Measurements from ENCODE around the gene HHATL.
A peak's percentile ranks its signal among the peaks of the same experiment; 100 is the strongest.

HHATL gene

DNA sequence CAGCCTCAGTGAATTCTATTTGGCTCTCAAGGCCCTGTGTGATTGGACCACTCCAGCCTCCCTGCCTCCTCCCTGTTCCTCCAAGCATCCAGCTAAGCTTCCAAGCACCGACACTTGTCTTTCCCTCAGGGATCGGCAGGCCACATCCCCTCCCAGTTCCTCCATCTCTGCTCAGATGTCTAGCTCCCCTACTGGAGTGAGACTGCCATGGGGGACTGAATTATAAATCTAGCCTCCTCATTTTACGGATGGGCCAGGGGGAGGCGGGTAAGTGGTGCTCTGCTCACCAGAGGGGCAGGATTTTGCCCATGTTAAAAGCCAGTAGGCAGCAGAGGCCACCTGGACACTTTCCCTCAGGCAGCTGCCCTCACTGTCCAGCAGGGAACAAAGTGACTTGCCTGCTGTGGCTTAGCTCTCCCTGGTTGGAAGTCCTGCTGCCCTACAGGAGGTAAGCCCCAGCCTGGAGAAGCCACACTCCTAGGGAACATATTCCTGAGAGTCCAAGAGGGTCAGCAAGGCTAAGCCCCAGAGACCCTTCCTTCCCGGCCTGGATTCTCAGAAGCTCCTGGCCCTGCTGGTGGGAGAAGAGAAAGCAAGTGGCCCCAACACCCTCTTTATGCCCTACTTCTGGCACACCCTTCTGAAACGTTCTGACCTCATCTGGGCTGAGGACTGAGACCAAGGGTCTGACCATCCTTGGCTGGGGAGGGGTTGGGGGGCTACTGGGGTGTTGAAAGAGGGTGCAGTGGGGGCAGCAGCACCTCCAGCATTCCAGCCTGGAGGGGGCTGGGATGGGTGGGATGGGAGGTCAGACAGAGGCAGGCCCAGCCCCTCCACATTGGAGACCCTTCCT, 9.1 kb upstream of the HHATL start:
- no peak for DNase-seq

DNA sequence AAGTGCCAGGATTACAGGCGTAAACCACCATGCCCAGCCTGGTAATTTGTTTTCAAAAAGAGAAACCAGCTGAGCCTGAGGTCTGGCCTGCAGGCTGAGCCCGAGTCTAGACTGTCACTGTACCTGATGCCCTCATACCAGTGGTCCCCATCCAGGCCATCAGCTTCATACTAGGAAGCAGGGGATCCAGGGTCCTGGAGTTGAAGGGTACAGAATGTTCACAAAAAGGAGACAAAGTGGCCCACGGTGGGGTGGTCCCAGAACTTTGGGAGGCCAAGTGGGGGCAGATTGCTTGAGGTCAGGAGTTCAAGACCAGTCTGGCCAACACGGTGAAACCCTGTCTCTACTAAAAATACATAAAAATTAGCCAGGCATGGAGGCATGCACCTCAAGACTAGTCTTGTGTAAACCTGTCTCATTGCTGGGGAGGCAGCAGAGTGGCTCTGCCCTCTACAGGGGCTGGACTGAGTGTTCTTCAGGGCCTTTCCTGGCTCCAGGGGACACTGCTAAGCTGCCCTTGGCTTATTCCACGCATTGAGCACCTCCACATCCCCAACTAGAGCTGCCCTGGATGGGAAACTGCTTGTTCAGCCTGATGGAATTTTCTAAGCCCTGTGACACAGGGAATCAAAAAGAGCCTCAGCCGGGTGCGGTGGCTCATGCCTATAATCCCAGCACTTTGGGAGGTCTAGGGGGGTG, 7.9 kb upstream of the HHATL start:
- DNase-seq, result no peak

DNA sequence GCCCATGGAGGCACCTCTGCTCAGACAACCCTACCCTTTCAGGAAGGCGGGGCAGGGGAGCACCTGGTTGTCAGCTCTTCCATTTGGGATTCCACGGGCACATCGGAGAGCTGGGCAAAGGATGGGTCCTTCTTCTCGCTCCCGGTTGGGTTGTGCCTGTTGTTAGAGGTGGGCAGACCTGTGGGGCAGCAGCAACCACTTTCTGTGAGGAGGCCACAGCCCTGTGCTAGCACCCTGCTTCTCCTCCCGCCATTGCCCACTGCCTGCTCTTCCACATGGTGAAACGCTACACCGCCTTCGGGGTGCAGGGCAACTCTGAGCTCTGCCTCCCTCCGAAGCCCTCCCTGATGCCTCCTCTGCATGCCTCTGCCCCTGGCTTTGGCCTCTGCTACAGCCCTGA, 7.0 kb upstream of the HHATL start:
- no peak for DNase-seq

DNA sequence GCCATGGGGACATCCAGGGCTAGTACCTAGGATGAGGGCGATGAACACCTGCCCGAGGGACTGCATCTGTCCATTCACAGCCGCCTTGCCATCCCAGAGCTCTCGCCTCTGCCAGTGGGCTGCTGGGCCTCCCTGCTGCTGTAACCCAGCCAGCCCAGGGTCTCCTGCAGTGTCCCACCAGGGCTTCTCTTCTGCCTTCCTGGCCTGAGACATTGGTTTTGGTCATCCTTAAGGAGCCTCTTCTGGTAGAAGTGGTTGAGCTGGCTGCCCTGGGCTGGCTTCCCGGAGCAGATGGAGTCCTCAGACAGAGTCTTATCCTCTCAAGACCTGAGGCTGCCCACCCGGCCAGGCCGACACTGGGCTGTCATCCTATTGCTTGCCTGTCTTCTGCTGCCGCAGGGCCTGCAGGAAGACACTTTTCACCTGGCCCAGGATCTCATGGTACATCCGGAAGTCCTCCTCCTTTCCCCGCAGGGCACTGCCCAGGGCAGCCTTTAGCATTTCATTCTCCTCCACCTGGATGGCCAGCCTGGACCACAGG, 6.1 kb upstream of the HHATL start:
- DNase-seq, result no peak

DNA sequence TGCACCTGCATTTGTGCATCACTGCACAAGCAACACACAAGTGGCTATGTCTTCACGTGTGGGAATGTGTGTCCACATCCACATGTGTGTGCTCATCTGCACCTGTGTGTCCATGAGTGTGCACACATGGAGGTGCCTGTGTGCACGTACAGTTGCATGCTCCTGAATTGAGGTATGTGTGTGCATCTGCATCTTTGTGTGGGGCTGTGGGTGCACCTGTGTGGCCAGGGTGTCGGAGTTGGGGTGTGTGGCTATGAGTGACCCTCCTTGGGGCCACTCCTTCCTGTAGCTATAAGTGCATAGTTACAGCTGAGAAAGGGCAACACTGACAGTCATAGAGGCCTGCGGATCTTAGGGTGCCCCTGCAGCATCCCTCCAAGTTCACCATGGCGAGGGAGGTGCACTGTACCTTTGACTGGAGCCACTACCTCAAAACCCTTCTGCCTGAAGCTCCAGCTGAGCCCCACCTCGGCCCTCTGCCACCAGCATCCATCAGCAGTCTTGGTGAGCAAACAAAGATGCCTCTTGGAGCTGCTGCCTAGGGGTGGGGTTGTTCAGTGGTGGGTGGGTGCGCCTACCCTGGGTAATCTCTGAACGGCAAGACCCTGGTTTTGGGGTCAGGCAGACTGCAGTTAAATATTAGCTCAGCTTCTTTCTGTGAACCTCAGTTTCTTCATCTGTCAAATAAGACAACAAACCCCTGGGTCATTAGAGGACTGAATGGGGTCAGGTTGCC, 5.2 kb upstream of the HHATL start:
- DNase-seq, result no peak

DNA sequence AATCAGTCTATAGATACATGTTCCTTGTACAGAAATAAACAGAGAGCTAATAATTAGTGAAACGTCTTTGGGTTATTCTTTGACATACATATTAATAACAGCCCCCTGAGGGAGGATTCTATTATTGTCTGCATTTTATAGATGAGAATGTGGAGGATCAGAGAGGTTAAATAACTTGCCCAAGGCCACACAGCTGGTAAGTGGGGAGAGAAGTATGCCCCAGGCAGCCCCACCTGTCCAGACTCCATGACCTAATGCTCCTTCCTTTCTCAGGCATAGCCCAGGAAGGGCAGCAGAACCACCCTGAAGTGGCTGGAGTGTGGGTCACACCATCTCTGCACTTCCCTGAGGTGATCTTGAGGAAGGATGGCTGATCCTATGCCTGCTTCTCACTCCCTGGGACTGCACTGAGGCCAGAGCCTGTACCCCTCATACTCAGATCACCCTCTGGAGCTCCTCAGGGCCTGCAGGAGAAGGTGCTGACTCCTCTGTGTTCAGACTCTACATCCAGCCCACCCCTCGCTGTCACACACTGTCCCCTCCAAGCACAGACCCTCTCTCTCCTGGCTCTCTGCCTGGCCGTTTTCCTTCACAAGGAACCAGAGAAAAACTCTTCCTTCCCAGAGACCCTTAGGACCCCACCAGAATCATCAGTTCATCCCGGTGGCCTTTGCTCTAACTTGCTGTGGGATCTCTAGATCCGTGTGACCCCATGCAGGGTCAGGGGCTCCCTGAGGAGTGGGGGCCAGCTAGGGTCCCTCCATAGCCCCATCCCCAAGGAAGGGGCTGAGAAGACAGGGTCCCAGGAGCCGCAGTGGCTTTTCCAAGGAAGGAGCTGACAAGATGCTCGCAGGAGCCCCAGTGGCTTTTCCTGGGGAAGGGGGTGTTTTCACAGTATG, 4.4 kb upstream of the HHATL start:
- DNase-seq, result no peak

DNA sequence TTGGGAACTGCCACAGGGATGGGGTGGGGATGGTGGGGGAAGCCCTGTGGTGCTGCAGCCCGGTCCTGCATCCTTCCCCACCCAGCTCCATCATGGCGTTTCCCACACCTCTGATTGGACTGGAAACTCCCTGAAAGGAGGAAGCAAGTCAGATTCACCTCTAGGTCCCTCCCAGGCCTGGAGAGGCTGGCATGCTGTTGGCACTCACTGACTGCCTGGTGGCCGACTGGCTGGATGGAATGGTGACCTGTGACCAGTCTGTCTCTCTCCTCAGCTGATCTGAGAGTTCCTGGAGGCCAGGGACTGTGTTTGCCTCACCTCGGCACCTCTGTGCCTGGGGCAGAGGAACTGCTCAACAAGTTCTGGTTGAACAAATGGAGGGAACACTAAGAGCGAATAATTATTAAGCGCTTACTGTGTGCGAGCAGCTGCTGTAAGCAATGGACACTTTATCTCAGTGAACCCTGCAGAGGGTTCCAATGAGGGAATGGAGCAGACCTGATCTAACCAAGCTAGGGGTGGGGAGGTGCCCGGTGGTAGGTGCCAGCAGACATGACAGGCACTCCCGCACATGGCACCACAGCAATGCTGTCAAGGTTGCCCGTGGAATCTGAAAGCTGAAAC, 3.5 kb upstream of the HHATL start:
- DNase-seq, result no peak

DNA sequence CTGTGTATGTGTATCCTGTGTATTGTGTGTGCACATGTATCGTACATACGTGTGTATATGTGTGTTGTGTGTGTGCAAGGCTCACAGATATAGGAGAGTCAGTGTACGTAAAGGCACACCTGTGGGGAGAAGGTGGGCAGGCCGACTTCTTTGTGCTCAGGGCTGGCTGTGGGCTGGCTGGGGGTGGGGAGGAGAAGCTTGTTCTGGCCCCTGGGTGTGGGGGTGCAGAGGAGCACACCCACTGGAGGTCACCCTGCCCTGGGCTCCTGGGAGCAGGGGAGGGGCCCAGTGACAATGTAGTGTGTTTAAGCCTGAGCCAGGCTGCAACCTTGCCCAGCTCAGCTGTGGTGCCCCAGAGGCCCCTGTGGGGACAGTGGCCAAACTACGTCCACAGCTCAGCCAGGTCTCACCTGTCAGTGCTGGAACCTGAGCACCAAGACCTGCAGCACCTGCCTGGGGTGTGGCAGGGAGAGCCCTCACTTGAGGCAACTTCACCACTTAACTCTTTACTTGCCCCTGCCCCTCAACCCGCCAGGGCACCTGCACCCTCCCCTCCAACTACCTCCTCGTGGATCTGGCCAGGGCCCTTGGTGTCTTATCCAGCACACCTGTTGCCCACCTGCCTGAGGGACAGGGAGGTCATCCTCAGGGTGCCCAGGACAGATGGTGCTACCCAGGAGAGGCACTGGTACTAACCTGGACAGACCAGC, 2.6 kb upstream of the HHATL start:
- no peak for DNase-seq

DNA sequence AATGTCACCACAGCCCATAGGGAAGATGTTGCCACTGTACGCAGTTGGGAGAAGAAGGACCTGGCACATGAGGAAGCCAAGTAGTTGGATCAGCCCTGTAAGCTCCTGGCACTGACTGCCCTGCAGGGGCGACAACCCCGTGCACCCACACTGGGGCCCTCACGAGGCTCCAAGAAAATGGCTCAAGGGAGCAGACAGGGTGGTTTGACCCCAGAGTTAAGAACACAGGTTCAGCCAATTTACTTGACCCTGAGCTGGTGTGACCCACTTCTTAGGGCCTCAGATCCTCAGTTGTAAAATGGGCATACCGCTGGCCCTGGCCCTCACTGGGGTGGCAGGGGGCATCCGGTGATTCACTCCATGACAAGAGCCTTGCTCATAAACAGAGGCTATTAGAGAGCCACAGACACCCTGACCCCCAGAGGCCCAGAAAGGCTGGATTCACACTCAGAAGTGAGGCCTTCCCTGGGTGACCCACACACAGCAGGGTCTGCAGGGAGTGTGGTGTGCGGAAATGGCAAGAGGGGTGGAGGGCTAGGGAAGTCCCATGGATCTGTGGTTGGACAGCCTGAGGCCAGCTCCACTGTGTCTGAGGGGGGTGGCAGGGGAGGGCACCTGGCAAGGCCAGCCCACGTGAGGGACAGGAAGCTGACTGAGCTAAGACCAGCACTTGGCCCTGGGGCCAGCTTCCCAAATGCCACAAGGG, 1.7 kb upstream of the HHATL start:
- DNase-seq, result no peak

DNA sequence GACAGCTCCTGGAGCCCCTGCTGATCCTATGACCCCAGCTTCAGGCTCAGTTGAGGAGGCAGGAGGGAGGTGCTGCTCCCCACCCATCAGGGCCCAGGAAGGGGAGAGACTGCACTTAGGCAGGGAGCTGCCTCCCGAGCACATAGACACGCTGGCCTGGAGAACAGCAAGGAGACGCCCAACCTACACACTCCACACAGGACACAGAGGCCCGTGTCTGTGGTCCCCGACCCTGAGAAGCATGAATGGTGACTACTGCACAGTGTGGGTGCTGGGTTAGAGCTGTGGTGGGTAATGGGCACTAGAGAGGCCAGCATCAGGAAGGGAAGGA, 1.1 kb upstream of the HHATL start:
- no peak for DNase-seq

DNA sequence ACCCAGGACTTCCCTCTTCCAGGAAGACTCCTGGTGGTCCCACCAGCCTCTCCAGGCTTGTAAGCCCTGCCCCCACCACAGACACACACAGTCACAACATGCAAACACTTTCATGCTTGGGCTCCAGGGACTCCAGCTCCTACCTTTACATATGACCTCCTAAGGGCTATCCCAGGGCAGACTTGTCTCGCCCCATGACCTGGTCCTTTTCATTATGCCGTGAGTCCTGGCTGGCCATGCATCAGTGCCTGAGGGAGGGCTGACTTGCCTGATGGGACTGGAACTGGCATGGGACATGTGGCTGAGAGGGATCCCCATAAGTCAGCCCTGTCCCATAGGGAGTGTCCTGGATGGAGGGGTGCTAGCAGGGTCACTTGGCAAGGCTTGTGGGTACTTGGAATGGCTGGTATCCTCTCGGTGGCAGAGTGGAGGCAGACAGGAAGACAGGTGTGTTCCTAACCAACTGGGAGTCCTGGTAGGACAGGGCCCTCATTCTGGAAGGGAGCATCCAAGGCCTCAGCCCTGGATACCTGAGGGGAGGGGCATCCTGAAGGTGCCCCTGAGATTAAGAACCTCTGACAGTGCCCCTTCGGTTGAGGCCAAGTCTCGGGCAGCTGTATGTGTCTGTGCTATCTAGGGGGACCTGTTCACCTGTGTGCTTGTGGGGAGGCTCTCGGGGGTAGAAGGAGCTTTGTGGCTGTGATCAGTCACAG, 540 bp upstream of the HHATL start:
- no peak for DNase-seq

DNA sequence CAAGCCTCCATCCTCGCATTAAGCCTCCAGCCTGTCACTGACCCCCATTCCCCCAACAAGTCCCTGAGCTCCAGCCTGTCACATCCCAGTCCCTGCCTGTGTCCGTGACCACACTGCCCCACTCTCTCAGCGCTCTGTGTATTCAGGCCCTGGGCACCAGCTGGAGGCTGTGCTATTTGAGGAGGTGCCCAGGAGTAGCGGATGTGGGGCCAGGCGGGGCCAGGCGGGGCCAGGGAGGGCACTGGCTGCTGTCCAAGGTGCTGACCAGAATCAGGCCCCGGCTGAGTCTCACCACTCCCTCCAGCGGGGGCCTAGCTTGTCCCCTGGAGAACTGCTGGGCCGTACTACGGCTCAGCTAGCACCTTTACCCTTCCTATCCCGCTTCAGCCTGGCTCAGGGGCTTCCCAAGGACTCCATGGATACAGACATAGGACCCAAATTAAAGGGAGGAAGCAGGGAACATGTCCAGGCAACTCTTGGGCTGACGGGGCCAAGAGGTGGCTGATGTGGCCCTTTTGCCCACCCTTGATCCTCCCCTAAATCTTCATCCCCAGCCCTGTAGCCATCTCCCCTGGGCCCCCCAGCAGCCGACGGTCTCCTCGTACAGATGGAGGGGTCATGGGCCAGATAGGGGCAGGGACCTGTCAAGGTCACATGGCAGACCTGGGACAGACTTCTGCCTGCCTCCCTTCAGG, 1.1 kb downstream of the HHATL start:
- DNase-seq, result peak; percentile 26 to 67 (median 37)

DNA sequence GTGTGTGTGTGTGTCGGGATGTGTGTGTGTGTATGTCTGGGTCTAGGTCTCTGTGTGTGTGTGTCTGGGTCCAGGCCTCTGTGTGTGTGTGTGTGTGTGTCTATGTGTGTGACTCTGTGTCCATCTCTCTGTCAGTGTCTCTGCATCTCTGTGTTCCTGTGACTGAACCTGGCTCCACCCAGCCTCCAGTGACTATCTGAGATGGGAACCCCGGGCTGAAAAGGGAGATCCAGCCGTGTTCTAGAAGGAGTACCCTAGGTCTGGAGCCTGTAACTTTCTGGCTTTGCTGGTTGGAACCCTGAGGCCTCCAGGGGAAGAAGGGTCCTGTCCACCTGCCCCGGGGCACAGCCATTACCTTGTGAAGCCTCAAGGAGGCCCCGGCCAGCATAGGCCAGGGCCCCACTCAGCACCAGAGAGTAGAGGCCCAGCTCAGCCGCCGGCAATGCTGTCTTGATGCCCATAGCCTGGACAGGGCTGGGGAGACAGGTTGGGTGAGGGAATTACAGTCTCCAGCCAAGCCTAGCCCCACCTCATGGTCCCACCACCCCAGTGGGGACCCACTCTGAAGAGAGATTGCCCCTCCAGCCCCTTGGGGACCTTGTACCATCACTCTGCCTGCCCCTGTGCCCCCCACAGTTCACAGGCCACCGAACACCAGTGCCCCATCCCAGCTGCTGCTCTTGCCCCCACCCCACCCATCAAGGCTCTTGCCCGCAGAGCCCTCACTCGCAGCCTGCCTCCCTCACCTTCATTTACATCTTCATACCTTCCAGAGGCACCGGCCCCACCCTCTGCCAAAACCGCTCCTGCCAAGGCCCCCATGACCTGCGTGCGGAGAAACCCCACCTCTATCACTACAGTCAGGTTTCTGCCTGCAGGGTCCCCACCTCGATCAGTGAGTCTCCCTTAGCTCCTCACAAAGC, 2.0 kb downstream of the HHATL start:
- no peak for DNase-seq

DNA sequence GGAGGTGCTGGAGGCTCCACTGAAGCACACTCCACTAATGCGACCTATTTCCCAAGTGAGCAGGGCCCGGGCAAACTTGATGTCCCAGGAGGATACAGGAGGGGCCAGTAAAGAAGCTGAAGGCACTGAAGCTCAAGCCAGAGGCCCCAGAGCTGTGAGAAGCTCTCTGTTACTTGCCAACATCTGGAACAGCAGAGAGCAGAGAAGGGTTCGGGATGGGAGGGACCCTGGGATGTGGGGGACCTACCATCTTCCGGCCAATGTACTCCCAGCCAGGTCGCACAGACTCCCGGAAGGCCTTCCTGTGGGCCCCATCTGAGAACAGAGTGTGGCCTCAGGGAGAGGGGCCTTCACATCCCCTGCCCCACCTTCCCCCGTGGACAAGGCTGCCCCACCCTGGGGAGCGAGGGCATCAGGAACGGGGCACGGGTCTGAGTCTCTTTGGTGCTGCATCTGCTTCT, 3.1 kb downstream of the HHATL start:
- DNase-seq, result no peak

DNA sequence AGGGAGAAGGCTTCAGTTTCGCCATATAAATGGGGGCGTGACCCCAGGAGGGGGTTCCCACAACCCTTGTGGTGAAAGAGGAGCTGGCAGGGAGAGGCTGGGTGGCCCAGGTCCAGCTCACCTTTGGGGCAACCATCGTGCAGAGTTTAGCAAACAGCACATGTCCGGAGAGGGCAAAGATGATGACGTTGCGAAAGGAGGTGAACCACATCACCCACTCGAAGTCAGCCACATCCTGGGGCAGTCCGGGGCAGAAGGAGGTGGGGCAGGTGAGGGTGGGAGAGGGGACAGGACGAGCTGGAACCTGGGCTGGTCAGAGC, 3.7 kb downstream of the HHATL start:
- peak in 1 of 5 experiments; percentile 43 for DNase-seq

DNA sequence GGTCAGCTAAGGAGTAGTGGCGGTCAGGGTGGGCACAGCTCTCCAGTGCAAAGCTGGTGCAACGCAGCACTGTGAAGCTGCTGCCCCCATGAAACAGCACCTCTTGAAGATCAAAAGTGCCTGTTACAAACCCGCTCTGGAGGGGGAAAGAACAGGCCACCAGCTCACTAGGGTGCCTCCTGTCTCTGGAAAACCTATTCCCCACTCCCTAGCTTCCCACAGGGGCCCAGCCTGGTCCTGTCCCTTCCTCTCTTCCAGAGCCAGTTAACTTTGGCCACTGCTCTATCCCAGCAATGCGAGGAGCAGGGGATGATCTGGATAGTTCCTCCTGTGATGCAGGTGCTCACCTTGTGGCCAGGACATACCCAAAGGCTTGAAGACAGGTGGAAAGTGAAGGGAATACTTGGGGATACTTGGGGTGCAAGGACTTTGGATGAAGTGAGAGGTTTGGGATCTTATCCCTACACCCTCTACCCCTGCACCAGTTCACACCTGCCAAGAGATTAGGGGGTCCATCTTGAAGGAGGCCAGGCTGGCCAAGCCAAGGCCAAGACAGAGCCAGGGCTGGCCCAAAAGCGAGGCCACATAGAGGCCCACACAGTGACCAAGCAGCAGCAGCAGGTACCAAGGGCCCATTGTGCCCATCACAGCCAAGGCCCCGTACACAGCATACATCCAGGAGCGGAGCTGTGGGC, 4.2 kb downstream of the HHATL start:
- DNase-seq, result no peak

DNA sequence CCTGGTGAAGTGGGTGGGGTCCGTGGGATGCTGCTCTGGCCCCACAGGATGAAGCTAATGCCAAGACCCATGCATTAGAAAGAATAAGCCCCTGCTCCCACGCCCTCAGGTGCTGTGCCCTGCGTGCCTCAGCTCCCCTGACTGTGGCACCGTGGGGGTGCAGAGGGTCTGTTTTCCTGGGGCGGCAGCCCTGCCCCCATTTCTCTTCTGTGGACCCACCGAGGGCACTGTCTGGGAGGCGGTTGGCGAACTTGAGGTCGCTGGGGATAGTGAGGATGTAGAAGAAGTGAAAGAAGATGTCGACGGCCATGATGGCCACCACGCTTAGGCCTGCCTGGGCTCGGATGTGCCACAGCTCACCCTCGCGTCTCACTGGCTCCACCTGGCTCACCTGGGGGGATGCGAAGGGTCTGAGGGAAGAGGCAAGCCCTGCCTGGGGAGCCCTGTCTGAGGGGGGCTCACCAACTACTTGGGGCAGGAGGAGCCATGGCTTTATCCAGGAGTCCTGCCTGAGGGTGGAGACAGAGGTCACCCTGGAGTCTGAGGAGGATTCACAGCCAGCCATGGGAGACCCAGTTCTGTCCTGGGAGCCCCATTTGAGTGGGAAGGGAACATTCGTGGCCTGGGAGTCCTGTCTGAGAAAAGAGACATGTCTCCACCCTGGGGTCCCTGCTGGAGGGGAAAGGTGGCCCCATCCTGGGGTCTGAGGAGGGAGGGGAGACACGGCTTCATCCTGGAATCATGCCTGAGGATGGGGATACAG, 5.1 kb downstream of the HHATL start:
- DNase-seq, result no peak
